Muscle of leg (tissue), 11 donors: Measurements from ENCODE around the gene ZSWIM6. TPM values are rescaled to one million over a fixed set of nuclear protein-coding genes. Genes with fewer than 3 reads are reported as not detected.

Experiments used
- DNase-seq: peaks from one replicate; pipeline ENCODE4 v3.0.0; 2013
- H3K27ac ChIP-seq: one replicate; pipeline ENCODE4 v1.5.1; 2013; ENCODE audit warnings: mild to moderate bottlenecking, low read length, control low read depth
- H3K27me3 ChIP-seq: one replicate; pipeline ENCODE4 v1.6.1; 2013; ENCODE audit warnings: low read length; ENCODE audit not compliant: control insufficient read depth, insufficient read depth
- H3K36me3 ChIP-seq: one replicate; pipeline ENCODE4 v1.6.1; 2013; ENCODE audit warnings: low read length; ENCODE audit not compliant: control insufficient read depth, insufficient read depth
- H3K4me1 ChIP-seq: one replicate; pipeline ENCODE4 v1.6.1; 2013; ENCODE audit warnings: low read length; ENCODE audit not compliant: control insufficient read depth, insufficient read depth
- H3K4me3 ChIP-seq: one replicate; pipeline ENCODE4 v1.5.1; 2013; ENCODE audit warnings: low read length, control low read depth
- H3K9me3 ChIP-seq: replicated peaks from 2 replicates; pipeline ENCODE4 v1.6.1; 2013; ENCODE audit warnings: low read depth, low read length; ENCODE audit not compliant: control insufficient read depth
- WGBS: methylation state at CpG from one replicate; pipeline ENCODE4 v1.1.5; 2013; ENCODE audit warnings: missing lambda C conversion rate; ENCODE audit not compliant: insufficient coverage; 5-methylcytosine and 5-hydroxymethylcytosine counted together
- polyA plus RNA-seq, 8 donors: library from polyadenylated mRNA; unstranded; fragments of 120-200 nt; gene quantifications; one replicate each; pipeline versions ENCODE4 v1.2.1 to v1.2.3, GENCODE V29; 2013; ENCODE audit warnings: inconsistent platforms in 1 of 8, low replicate concordance in 1 of 8; ENCODE audit not compliant: insufficient read length in 8 of 8, insufficient read depth in 1 of 8
- total RNA-seq: library from RNA; stranded (reverse); fragments of 120-200 nt; gene quantifications from one replicate; pipeline ENCODE4 v1.2.4, GENCODE V29; 2013

The ZSWIM6 gene
- total and polyA plus RNA-seq, 9 donors: 4.3 to 10.2 (median 7.5) TPM

DNA sequence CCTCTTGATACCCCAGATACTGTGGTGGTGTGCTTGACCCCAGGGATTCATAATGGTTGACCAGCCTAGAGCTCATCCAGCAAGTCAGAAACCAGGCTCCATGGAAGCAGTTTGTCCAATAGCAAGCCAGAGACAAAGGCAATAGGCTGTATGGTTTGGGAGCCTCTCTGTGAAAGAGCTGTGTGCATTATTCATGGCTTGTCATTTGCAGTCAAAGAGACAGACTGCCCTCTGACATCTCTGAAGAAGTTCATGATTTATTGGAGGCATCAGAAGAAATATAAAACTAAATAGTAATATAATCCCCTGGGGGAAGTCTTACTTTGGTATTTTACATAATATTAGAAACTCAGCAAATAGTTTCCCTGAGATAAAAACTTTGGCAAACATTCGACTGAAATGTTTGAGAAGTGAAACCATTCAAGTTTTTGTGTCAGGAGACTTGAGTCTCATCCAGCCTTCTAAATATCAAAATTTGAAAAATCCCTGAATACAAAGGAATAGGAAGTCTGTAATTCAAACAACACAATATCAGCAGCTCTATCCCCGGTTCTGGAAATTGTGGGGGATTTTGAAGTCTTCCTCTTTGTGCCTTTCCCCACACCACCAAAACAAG lies 250.3 kb downstream of the ZSWIM6 start:
- H3K27me3 ChIP-seq: no peaks in the 10 kb centered on the region
- H3K9me3 ChIP-seq: no peaks in the 10 kb centered on the region
- no CpG with 5 or more reads among the region's 2 CpGs for WGBS
- no peak overlapping the region for H3K27ac ChIP-seq
- H3K4me1 ChIP-seq: no peaks in the 10 kb centered on the region
- no peaks in the 10 kb centered on the region for H3K36me3 ChIP-seq
- DNase-seq: peak; percentile 59
- no peak overlapping the region for H3K4me3 ChIP-seq

- no peaks in the 10 kb centered on the region for H3K4me1 ChIP-seq
- H3K9me3 ChIP-seq: no peaks in the 10 kb centered on the region
- no peaks in the 10 kb centered on the region for H3K36me3 ChIP-seq
- H3K27ac ChIP-seq: no peak overlapping the region
- DNase-seq: no peak
- H3K4me3 ChIP-seq: no peak overlapping the region
- H3K27me3 ChIP-seq: no peaks in the 10 kb centered on the region
- 67% methylated on average over 2 of the region's 3 CpGs for WGBS
Observed at GRCh38 chr5:61582887-61583286, 250.8 kb downstream of the ZSWIM6 start.

DNA sequence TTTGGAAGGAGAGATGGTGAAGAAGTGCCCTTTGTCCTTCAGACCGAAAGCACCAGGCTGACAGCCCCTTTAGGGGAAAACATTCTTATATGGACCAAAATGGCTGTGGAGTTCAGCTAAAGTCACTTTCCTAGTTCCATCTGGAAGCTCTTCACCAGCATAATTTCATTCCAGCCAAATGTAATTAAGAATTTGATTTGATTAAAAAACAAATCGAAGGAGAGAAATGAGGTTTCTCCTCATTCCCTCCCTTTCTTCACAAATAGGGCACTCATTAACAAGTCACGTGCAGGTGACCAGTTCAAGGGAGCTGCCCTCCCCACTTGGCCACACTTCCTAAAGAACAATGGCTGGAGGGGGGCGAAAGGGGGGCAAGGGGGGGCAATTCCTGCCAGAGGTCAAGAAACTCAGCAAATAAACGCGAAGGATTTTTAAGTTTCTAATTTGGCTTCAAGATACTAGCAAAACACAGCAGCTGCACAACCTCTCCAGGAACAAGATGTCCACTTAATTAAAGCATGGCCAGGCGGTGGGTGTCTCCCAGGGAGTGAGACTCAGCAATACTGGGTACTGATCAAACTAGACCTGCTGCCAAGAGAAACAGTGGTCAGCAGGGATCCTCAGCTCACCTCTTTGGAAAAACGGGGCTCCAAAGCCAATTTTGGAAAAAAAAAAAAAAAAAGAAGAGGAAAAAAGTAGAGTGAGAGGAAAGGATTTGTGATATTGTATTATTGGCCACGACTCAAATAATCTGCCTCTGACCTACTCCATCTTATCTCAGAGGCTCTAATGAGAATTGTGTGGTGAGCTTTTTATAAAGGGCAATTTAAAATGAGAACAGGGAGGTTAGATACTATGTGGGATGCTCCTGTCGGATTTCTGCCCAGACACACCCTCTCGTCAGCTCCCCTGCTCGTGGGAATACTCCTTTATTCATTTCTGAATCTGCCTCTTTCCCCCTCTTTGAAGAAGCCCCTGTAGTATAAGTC lies 254.3 kb downstream of the ZSWIM6 start:
- 48% methylated on average over 7 of the region's 12 CpGs for WGBS
- DNase-seq: peak; percentile 33
- no peaks in the 10 kb centered on the region for H3K36me3 ChIP-seq
- no peak overlapping the region for H3K27ac ChIP-seq
- no peak overlapping the region for H3K4me3 ChIP-seq
- H3K9me3 ChIP-seq: no peaks in the 10 kb centered on the region
- no peaks in the 10 kb centered on the region for H3K27me3 ChIP-seq
- H3K4me1 ChIP-seq: no peaks in the 10 kb centered on the region

- H3K27ac ChIP-seq: no peak overlapping the region
- H3K4me1 ChIP-seq: no peaks in the 10 kb centered on the region
- H3K27me3 ChIP-seq: no peaks in the 10 kb centered on the region
- no CpG with 5 or more reads among the region's 6 CpGs for WGBS
- H3K9me3 ChIP-seq: no peaks in the 10 kb centered on the region
- H3K36me3 ChIP-seq: no peaks in the 10 kb centered on the region
- H3K4me3 ChIP-seq: no peak overlapping the region
- DNase-seq: no peak
Observed at GRCh38 chr5:61587125-61587524, 255.1 kb downstream of the ZSWIM6 start.

DNA sequence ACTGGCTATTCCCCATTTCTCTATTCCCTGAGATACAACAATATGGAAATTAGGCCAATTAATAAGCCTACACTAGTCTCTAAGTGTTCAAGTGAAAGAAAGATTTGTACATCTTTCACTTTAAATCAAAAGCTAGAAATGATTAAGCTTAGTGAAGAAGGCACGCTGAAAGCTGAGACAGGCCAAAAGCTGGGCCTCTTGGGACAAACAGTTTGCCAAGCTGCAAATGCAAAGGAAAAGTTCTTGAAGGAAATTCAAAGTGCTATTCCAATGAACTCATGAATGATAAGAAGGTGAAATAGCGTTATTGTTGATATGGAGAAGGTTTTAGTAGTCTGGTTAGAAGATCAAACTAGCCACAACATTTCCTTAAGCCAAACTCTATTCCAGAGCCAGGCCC lies 256.2 kb downstream of the ZSWIM6 start:
- peak; percentile 55 for DNase-seq

DNA sequence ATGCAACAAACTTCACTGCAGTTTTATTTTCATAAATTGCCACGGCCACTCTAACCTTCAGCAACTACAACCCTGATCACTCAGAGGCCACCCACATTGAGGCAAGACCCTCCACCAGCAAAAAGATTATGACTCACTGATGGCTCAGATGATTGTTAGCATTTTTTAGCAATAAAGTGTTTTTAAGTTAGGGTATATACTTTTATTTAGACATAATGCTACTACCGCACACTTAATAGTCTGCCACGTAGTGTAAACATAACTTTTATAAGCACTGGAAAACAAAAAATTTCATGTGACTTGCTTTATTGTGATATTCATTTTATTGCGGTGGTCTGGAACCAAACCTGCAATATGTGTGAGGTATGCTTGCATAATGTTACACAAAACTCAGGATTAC lies 257.9 kb downstream of the ZSWIM6 start:
- Histone ChIP-seq H3K9me3 (no peaks in the 10 kb centered on the region), H3K27ac (no peak overlapping the region), H3K36me3 (no peaks in the 10 kb centered on the region), H3K4me1 (no peaks in the 10 kb centered on the region), H3K4me3 (no peak overlapping the region), H3K27me3 (no peaks in the 10 kb centered on the region)
- no CpG with 5 or more reads among the region's 4 CpGs for whole genome bisulfite sequencing
- no peak for DNase-seq

More for the DNA sequence above, 256.2 kb downstream of the ZSWIM6 start:
- H3K4me3 ChIP-seq: no peak overlapping the region
- H3K27ac ChIP-seq: no peak overlapping the region
- 0% methylated on average over 1 of the region's 2 CpGs for WGBS
- no peaks in the 10 kb centered on the region for H3K9me3 ChIP-seq
- no peaks in the 10 kb centered on the region for H3K4me1 ChIP-seq
- H3K36me3 ChIP-seq: no peaks in the 10 kb centered on the region
- no peaks in the 10 kb centered on the region for H3K27me3 ChIP-seq

DNA sequence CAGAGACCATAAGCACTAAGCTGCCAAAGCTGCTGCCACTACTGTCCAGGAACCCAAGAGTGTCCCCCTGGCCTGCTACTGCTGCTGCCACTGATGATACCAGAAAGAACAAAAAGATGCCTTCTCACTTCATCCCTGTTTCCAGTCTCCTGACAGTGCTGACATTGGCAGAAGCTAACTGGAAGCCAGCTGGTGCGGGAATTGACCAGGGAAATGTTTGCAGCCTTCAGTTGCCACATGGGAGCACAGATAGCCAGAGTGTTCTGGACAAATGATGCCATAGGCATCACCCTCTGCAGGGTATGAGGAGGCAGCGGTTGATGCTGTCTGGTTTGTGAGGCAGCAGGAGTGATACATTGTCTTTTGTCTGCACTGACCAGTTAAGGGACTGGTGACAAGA lies 258.4 kb downstream of the ZSWIM6 start:
- Histone ChIP-seq H3K27me3 (no peaks in the 10 kb centered on the region), H3K4me1 (no peaks in the 10 kb centered on the region), H3K9me3 (no peaks in the 10 kb centered on the region), H3K4me3 (no peak overlapping the region), H3K36me3 (no peaks in the 10 kb centered on the region), H3K27ac (no peak overlapping the region)
- no peak for DNase-seq
- 100% methylated on average over 1 of the region's 2 CpGs for WGBS

GRCh38 chr5:61591859-61592258 lies 259.8 kb downstream of the ZSWIM6 start:
- Histone ChIP-seq H3K36me3 (no peaks in the 10 kb centered on the region), H3K9me3 (peaks cover 2% of the 10 kb centered on the region), H3K4me1 (no peaks in the 10 kb centered on the region), H3K27ac (no peak overlapping the region), H3K27me3 (no peaks in the 10 kb centered on the region), H3K4me3 (no peak overlapping the region)
- no peak for DNase-seq
- WGBS: no CpG with 5 or more reads among the region's 4 CpGs

DNA sequence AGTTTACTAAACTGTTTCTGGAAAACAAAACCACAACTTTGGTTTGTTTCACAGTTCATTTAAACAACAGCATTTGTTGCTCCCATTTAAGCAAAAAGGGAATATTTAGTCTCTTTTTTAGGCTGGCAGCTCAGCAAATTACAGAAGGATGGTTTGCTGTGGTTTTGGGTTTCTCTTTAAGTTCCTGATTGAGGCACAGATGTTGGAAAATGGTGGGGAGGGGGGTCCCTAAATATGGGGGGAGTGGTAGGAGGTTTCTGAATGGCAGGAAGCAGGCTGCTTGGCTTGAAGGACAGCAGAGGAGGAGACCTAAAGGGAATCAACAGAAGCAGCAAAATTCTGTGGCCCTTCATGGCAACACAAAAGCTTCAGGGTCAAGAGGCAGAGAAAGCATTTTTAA lies 263.4 kb downstream of the ZSWIM6 start:
- Histone ChIP-seq H3K36me3 (no peaks in the 10 kb centered on the region), H3K4me3 (no peak overlapping the region), H3K4me1 (peaks cover 12% of the 10 kb centered on the region), H3K9me3 (peaks cover 4% of the 10 kb centered on the region), H3K27ac (no peak overlapping the region), H3K27me3 (no peaks in the 10 kb centered on the region)
- DNase-seq: peak; percentile 59
